ENCODE results near the gene ALK. TPM values are rescaled to one million over a fixed set of nuclear protein-coding genes. Genes with fewer than 3 reads are reported as not detected.

The ALK gene
- total RNA-seq, 1 donor from 2014 or later: under 0.01 TPM

GRCh38 chr2:29549069-29549380, 372.4 kb downstream of the ALK start:
- H3K4me3 ChIP-seq (ENCODE audit: low read depth, low read length): no peak overlapping the region
- TF ChIP-seq CTCF (conservative IDR thresholded peaks at IDR 0.05; ENCODE audit: low read depth, low read length): no peak
- no peak for DNase-seq (ENCODE audit: low read depth)

- no peak for DNase-seq (ENCODE audit: low read depth)
These were observed 376.5 kb downstream of the ALK start for GRCh38 chr2:29544917-29545316.

GRCh38 chr2:29544031-29544430, 377.4 kb downstream of the ALK start:
- no peak for DNase-seq (ENCODE audit: low read depth)
- no peak for TF ChIP-seq CTCF (conservative IDR thresholded peaks at IDR 0.05; ENCODE audit: low read depth, low read length)
- H3K4me3 ChIP-seq (ENCODE audit: low read depth, low read length): no peak overlapping the region

More at GRCh38 chr2:29544917-29545316, 376.5 kb downstream of the ALK start:
- TF ChIP-seq CTCF (conservative IDR thresholded peaks at IDR 0.05; ENCODE audit: low read depth, low read length): no peak
- no peak overlapping the region for H3K4me3 ChIP-seq (ENCODE audit: low read depth, low read length)

- no peak for TF ChIP-seq CTCF (conservative IDR thresholded peaks at IDR 0.05; ENCODE audit: low read depth, low read length)
- no peak for DNase-seq (ENCODE audit: low read depth)
These were observed 386.2 kb downstream of the ALK start for GRCh38 chr2:29535188-29535587.

GRCh38 chr2:29532436-29532835, 388.9 kb downstream of the ALK start:
- no peak overlapping the region for H3K4me3 ChIP-seq (ENCODE audit: low read depth, low read length)
- no peak for TF ChIP-seq CTCF (conservative IDR thresholded peaks at IDR 0.05; ENCODE audit: low read depth, low read length)
- no peak for DNase-seq (ENCODE audit: low read depth)

More at GRCh38 chr2:29535188-29535587, 386.2 kb downstream of the ALK start:
- H3K4me3 ChIP-seq (ENCODE audit: low read depth, low read length): no peak overlapping the region

- H3K4me3 ChIP-seq (ENCODE audit: low read depth, low read length): no peak overlapping the region
These were observed 389.8 kb downstream of the ALK start for GRCh38 chr2:29531626-29532025.

More at GRCh38 chr2:29531626-29532025, 389.8 kb downstream of the ALK start:
- DNase-seq (ENCODE audit: low read depth): no peak
- no peak for TF ChIP-seq CTCF (conservative IDR thresholded peaks at IDR 0.05; ENCODE audit: low read depth, low read length)
